NCI-H774 (cell line): ENCODE results near the gene ZBTB20.
A peak's percentile ranks its signal among the peaks of the same experiment; 100 is the strongest.
"Not testable (repeated sequence)": the region's sequence is repeated elsewhere in the genome, so short reads cannot be mapped to it uniquely, and the experiment has no call there.

Experiments used
- DNase-seq: peaks from one replicate; lab custom pipeline; 2025; lab: John Stamatoyannopoulos, UW

ZBTB20 gene

DNA sequence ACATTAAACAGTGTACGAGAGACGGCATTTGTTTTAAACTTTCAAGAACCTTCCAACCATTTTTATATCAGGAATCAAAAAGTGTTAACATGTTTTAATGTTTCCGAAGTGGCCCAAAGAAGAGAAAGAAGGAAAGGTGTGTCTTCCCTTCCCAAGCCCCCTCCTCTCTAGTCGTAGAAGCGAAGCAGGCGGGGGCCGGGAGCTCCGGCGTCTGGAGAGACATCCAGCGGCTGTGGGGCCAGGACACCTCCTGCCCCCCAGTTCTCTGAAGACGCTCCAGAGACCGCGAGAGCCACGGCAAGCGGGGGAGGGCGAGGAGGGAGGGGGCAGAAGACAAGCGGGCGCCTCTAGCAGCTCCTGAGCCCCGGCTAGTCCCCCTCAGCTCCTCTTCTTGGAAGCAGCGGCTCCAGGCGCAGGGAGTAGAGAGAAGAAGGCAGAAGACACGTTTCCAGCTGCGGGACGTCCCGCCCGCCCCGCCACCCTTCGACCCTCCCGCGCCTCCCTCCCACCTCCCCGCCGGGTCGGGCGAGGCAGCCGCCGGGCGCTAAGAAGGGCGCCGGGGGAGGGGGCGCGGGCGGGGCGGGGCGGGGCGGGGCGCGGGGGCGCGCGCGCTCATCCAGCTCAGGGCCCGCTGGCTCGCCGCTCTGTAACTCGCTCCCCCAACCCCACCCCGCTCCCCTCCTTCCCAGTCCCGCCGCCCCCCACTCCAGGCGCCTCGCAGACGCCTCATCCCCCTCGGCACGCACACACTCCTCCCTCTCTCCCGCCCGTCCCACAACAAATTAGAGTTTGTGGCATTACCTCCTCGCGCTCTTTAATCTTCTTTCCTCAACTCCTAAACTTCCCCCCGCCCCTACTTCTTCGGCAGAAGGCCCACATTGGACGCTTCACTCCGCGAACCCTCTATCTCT, at the start of gene ZBTB20:
TSS of gene ZBTB20 (minus strand) at position 871 of the 911 bp plus-strand sequence.
- peak; percentile 56 for DNase-seq

GRCh38 chr3:115194476-115194875, 47.4 kb upstream of the ZBTB20 start:
- DNase-seq: no peak

DNA sequence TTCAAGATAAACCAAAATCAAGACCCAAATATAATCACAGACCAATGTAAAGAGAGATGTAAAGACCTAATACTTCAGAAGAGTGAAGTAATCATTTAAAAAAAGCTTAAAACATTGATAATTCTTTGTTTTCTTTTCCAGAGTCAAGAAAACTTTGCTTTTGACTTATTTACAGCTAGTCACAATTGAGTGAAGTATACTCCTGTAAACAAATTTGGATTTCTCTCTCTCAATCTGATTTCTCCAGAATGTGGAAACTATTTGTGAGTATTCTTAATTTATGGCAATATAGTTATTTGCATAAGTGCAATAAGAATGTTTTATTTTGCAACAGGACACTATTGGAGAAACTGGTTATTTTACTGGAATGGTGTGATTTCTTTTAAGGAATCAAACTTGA, 43.7 kb upstream of the ZBTB20 start:
- no peak for DNase-seq

GRCh38 chr3:115187149-115187757, 40.2 kb upstream of the ZBTB20 start:
- DNase-seq: no peak

GRCh38 chr3:115186351-115187148, 39.5 kb upstream of the ZBTB20 start:
- DNase-seq: no peak

DNA sequence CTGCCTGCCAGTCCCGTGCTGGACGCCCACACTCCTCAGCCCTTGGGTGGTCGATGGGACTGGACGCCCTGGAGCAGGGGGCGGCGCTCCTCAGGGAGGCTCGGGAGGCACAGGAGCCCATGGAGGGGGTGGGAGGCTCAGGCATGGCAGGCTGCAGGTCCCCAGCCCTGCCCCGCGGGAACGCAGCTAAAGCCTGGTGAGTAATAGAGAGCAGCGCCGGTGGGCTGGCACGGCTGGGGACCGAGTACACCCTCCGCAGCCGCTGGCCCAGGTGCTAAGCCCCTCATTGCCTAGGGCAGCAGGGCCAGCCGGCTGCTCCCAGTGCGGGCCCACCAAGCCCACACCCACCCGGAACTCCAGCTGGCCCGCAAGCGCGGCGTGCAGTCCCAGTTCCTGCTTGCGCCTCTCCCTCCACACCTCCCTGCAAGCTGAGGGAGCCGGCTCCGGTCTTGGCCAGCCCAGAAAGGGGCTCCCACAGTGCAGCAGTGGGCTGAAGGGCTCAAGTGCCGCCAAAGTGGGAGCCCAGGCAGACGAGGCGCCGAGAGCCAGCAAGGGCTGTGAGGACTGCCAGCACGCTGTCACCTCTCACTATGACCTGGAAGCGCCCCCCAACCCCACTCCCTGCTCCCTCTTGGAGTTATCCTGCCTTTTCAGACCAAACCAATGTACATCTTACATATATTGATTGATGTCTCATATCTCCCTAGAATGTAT, 37.9 kb upstream of the ZBTB20 start:
- DNase-seq: not testable (repeated sequence)

DNA sequence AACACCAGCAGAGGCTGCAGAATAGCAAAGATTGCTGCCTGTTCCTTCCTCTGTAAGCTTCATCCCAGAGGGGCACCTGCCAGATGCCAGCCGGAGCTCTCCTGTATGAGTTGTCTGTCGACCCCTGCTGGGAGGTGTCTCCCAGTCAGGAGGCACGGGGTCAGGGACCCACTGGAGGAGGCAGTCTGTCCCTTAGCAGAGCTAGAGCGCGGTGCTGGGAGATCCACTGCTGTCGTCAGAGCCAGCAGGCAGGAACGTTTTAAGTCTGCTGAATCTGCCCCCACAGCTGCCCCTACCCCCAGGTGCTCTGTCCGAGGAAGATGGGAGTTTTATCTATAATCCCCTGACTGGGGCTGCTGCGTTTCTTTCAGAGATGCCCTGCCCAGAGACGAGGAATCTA, 31.8 kb upstream of the ZBTB20 start:
- DNase-seq: not testable (repeated sequence)

- no peak for DNase-seq
Observed at GRCh38 chr3:115169808-115170207, 22.7 kb upstream of the ZBTB20 start.

DNA sequence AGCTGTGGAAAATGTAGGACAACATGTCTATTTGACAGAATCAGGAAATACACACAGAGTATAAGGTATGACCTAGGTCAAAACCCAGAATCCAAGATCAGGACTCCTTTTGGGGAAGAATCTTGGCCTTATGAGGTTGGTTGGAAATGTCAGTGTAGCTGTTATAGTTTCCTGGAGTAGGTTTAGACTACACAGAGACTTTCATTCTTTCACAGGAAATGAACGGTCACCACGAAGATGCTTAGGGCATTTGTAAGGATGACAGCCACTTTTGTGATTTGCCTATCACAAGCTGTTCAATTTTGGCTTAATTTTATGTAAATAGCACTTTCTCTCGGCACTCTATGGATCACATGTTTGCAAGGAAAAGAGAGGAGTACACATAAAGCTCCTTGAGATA, 18.6 kb upstream of the ZBTB20 start:
- DNase-seq: no peak

GRCh38 chr3:115165266-115165665, 18.2 kb upstream of the ZBTB20 start:
- DNase-seq: no peak

DNA sequence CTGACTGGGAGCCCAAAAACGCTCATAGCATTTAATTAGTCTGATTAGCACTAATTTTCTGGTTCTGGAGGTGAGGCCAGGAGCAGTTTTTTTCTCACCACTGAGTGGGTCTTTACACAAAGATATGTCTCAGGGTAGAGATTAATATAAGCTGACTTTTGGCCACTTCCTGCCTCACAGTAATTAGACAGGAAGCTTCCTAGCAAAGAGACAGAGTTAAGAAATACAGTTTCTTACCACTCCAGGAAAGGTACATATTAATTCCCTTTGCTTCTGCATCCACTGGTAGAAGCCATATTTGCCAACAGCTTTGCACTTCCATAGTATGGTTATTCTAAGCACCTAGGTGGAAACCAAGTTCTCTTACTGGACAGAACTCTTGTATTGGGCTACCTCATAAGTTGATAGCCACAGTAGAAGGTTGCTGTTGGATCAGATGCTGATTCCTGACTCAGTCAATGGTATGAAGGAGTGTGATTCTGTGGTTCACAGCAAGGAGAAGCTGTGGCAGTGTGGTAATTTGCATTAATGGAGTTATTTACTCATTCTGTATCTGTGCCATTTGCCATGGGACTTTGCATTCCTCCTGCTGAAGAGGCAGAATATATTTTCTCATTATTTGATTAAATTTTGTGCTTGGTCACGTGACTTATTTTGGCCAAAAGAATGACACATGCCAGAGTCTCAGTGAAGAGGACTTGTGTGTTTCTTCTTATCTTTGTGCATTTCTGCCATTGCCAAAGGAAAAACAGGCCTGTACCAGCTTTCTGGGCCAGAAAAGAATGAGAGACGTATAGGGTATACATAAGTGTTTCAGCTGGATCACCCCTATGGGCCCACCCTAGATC, 17.5 kb upstream of the ZBTB20 start:
- no peak for DNase-seq

DNA sequence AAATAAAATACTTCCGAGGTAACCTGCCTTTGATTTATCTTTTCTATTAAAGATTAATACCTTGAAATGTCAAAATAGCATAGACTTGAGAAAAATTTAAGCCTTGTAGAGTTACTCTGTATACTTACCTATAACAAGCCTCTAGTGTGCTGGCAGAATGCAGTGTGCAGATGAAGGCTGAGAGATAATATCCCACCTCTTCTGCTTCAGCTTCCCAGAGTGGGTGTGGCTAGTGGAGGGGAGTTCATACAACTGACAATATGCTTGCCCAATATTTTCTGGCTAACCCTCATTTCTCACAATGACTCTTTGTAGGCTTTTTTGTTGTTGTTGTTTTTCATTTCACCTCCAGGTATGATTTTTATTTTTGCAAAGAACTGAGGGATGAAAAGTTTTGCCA, 15.7 kb upstream of the ZBTB20 start:
- DNase-seq: no peak

GRCh38 chr3:115161866-115162265, 14.8 kb upstream of the ZBTB20 start:
- DNase-seq: no peak

DNA sequence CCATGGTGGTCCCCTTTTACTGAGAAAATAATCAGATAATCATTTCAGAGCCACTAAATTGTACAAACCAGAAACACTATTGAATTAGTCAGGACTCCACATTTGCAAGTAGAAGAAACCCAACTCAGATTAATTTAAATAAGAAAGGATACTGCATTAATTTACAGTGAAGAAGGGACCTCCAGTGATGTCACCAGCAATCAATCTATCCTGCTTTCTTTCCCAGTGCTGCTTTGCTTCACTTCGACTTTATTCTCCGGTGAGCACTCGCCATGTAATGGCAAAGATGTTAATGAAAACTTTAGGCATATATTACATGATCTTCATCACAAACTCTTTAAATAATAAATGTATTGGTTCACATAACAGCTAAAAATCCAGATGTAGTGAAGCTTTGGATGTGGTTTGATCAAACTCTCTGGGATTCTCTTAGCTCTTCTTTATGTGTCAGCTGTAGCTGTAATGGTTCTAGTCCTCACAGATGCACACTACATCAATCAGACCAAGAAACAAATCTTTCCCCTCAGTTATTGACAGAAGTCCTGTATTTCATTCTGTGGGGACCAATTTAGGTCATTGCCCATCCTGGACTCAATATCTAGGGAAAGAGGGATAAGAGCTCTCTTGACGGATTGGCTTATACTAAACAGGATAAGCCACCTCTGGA, 14.2 kb upstream of the ZBTB20 start:
- DNase-seq: no peak

DNA sequence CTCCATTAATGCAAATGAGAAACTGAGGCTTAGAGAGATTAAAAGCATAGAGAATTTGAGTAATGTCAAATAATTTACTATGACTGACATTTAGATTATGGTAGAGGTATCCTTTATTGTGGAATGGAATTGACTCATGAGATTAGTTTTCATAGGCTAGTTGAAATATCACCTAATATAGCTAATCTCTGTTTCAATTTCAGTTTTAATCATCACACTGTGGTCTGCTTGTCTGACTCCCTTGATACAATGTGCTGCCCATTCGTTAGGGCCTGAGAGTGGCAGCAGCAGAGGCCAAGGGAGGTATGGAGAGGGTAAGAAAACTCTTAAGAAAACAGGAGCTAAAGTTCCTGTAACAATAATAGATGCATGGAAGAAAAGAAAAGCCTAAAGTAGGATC, 13.2 kb upstream of the ZBTB20 start:
- no peak for DNase-seq

DNA sequence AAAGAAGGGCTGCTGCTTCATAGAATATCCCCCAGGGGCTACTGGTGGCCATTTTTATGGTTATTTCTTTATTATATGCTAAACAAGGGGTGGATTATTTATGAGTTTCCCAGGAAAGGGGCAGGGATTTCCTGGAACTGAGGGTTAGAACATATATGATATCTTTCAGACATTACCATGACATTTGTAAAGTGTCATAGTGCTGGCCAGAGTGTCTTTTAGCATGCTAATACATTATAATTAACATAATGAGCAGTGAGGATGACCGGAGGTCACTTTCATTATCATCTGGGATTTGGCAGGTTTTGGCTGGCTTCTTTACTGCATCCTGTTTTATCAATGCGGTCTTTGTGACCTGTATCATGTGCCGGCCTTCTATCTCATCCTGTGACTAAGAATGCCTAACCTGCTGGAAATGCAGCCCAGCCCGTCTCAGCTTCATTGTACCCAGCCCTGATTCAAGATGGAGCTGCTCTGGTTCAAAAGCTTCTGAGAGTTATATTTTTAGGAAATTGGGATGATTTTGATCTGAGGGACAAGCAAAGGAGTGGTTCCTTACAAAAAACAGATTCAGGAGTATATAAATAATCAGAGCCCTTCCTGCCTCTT, 9.1 kb upstream of the ZBTB20 start:
- DNase-seq: no peak

DNA sequence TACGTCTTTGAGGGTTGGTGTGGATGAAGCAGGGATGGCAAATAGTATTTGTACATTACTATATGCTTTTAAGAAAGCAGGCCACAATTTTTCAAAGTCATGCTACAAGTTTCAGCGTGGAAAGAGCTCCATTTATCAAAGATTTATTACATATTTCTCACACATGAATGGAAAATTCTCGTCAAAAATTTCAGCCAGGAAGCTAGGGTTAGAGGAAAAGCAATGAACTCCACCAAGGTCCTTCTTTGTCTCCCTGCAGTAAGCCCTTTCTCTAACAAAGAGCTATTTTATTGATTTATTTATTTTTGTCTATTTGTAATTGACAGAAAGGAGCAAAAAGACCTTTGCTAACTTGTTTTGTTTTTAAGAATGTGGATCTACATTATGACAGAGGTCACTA, 7.5 kb upstream of the ZBTB20 start:
- DNase-seq: no peak

DNA sequence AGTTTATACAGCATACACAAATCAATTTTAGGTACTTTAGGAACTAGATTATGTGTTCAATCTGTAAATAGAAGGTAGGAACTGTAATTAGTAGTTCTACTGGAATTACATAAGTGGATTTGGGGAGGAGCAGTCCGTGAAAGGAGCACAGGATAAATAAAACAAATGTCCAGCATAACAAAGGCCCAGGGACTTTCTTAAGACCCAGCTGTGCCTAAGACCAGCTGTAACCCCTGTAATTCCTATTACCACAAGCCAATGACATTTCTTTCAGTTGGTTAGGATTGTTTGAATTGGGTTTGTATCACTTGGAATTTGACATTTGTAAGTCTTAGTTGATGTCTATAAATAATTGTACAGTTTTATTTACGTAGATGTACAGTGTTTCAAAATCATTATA, 4.8 kb upstream of the ZBTB20 start:
- DNase-seq: no peak

- DNase-seq: no peak
Observed at GRCh38 chr3:115148142-115148790, 1.2 kb upstream of the ZBTB20 start.
